ENCODE results near the gene DARS1. TPM values are rescaled to one million over a fixed set of nuclear protein-coding genes. Genes with fewer than 3 reads are reported as not detected.

Gene DARS1
- total RNA-seq, 3 donors from 2014 or later: 29.6 to 71.1 (median 40.3) TPM

- Histone ChIP-seq H3K4me1 (ENCODE audit: low read depth) (no peaks in the 10 kb centered on the region), H3K36me3 (ENCODE audit: low read depth) (no peaks in the 10 kb centered on the region)
These were observed 79.7 kb downstream of the DARS1 start for GRCh38 chr2:135905679-135906078.

GRCh38 chr2:135904341-135904989 lies 81.0 kb downstream of the DARS1 start:
- H3K9me3 ChIP-seq: no peaks in the 10 kb centered on the region
- intact Hi-C loops (cut with DNase I, micrococcal nuclease): no loop called here
- TF ChIP-seq CTCF (IDR thresholded peaks at IDR 0.05): no peak
- no peak for DNase-seq
- no peak overlapping the region for H3K4me3 ChIP-seq
- no peaks in the 10 kb centered on the region for H3K4me1 ChIP-seq (ENCODE audit: low read depth)
- no peaks in the 10 kb centered on the region for H3K36me3 ChIP-seq (ENCODE audit: low read depth)
- ATAC-seq: no peak

More at GRCh38 chr2:135905679-135906078, 79.7 kb downstream of the DARS1 start:
- DNase-seq: no peak
- Histone ChIP-seq H3K9me3 (no peaks in the 10 kb centered on the region), H3K4me3 (no peak overlapping the region)
- intact Hi-C loops (cut with DNase I, micrococcal nuclease): no loop called here
- no peak for ATAC-seq
- no peak for TF ChIP-seq CTCF (IDR thresholded peaks at IDR 0.05)

GRCh38 chr2:135903650-135904049 lies 81.8 kb downstream of the DARS1 start:
- DNase-seq: no peak
- no peak for ATAC-seq
- no peak for TF ChIP-seq CTCF (IDR thresholded peaks at IDR 0.05)
- Histone ChIP-seq H3K36me3 (ENCODE audit: low read depth) (no peaks in the 10 kb centered on the region), H3K4me3 (no peak overlapping the region), H3K9me3 (no peaks in the 10 kb centered on the region), H3K4me1 (ENCODE audit: low read depth) (no peaks in the 10 kb centered on the region)
- intact Hi-C loops (cut with DNase I, micrococcal nuclease): no loop called here

- H3K36me3 ChIP-seq (ENCODE audit: low read depth): no peaks in the 10 kb centered on the region
- no peaks in the 10 kb centered on the region for H3K4me1 ChIP-seq (ENCODE audit: low read depth)
- TF ChIP-seq CTCF (IDR thresholded peaks at IDR 0.05): no peak
- DNase-seq: no peak
- intact Hi-C loops (cut with DNase I, micrococcal nuclease): no loop called here
- ATAC-seq: no peak
- no peak overlapping the region for H3K4me3 ChIP-seq
- no peaks in the 10 kb centered on the region for H3K9me3 ChIP-seq
These were observed 85.9 kb downstream of the DARS1 start for GRCh38 chr2:135899567-135899966.

- H3K36me3 ChIP-seq (ENCODE audit: low read depth): no peaks in the 10 kb centered on the region
- no peak for ATAC-seq
- no peak for DNase-seq
- no peak overlapping the region for H3K4me3 ChIP-seq
- no peak for TF ChIP-seq CTCF (IDR thresholded peaks at IDR 0.05)
- intact Hi-C loops (cut with DNase I, micrococcal nuclease): no loop called here
- H3K9me3 ChIP-seq: no peaks in the 10 kb centered on the region
- H3K4me1 ChIP-seq (ENCODE audit: low read depth): no peaks in the 10 kb centered on the region
These were observed 87.1 kb downstream of the DARS1 start for GRCh38 chr2:135898234-135898786.
